GM12878 (cell line): ENCODE measurements around the gene TEPSIN.

ENCODE experiments used
- POLR2AphosphoS5 ChIP-seq: IDR thresholded peaks from 2 replicates; pipeline ENCODE4 v1.6.1; 2011; ENCODE audit warnings: mild to moderate bottlenecking, low read length, inconsistent platforms
- SREBF1 ChIP-seq: IDR thresholded peaks from 2 replicates; pipeline ENCODE4 v1.6.1; 2012; ENCODE audit warnings: mild to moderate bottlenecking, low read length

DNA sequence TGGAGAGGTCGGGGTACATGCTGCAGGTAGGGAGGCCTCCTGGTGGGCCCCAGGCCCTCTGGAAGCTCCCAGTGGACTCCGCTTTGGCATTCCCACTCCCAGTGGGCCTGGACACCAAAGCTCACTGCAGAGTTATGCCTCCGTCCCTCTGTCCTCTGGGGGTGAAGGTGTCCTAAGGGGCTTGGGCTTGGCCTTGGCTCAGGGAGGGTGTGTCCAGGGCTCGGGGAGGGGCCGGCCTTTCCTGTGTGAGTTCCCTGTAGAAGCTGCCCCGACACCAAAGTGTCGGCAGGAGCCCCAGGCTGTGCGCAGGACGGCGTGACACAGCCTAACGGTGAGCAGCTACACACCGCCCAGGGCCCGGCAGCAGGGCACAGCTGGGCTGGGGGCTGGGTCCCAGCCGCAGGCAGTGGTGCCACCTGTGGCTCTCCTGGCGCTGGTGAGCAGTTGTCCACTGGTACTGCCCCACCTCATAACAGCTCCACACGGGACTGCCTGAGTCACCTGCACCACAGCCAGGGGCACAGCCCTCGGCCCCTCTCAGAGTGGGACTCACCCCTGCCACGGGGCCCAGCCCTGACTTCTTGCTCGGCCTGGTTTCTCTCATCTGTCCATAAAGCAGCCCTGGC lies 6.1 kb downstream of the TEPSIN start:
- TF ChIP-seq POLR2AphosphoS5 (no peak), SREBF1 (no peak)
